Measurements from ENCODE around the gene PAQR6. TPM values are rescaled to one million over a fixed set of nuclear protein-coding genes. Genes with fewer than 3 reads are reported as not detected.

PAQR6 gene
- total and polyA plus RNA-seq, 2 of the 8 experiments (the other 6 are each of a cell fraction or from before 2014, with no cell fraction given): 7.1 to 11.3 TPM

DNA sequence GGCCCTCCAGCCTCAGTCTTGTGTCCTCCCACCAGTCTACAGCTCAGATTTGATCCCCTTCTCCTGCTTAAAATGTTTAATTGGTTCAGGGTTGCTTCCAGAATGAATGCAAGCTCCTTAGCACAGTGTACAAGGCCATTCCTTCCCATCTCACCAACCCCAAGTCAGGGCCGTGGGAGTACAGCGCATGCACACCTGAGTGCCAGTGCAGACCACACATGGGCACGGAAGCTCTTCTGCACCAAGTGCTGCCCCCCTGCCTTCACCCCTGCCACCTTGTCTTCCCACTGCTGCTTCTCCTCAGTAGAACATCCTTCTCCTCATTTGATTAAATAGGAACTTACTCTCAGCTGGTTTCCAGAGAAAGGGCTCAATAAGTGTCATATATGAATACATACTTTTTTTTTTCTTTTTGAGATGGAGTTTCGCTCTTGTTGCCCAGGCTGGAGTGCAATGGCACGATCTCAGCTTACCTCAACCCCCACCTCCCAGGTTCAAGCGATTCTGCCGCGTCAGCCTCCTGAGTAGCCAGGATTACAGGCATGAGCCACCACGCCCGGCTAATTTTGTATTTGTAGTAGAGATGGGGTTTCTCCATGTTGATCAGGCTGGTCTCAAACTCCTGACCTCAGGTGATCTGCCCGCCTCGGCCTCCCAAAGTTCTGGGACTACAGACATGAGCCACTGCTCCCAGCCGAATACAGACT lies 25.7 kb downstream of the PAQR6 start:
- TF ChIP-seq SIN3A (conservative IDR thresholded peaks at IDR 0.05 in 1 of 2, IDR thresholded peaks at IDR 0.05 in 1 of 2; ENCODE audit: low read depth in 1 of 2, low read length in 2 of 2): no peak
- TF ChIP-seq CHD2 (IDR thresholded peaks at IDR 0.05; ENCODE audit: low read length): no peak
- TF ChIP-seq KDM1A (IDR thresholded peaks at IDR 0.05; ENCODE audit: borderline replicate concordance, low read length): no peak
- TF ChIP-seq POLR2AphosphoS5 (IDR thresholded peaks at IDR 0.05; ENCODE audit: low read depth, low read length): no peak
- TF ChIP-seq, protein P1, sequence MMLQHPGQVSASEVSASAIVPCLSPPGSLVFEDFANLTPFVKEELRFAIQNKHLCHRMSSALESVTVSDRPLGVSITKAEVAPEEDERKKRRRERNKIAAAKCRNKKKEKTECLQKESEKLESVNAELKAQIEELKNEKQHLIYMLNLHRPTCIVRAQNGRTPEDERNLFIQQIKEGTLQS (IDR thresholded peaks at IDR 0.05; ENCODE audit: insufficient read depth, low read depth, low read length): no peak
- TF ChIP-seq JUND (IDR thresholded peaks at IDR 0.05; ENCODE audit: low read length): no peak
- no peak for TF ChIP-seq NRF1 (IDR thresholded peaks at IDR 0.05; ENCODE audit: low read depth, low read length)
- TF ChIP-seq, protein P2, sequence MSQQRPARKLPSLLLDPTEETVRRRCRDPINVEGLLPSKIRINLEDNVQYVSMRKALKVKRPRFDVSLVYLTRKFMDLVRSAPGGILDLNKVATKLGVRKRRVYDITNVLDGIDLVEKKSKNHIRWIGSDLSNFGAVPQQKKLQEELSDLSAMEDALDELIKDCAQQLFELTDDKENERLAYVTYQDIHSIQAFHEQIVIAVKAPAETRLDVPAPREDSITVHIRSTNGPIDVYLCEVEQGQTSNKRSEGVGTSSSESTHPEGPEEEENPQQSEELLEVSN (IDR thresholded peaks at IDR 0.05): no peak
- TF ChIP-seq EGR1 (IDR thresholded peaks at IDR 0.05; ENCODE audit: borderline replicate concordance, low read depth, low read length): no peak
- TF ChIP-seq TAF7 (optimal IDR thresholded peaks at IDR 0.05; ENCODE audit: borderline replicate concordance, low read depth, low read length): no peak
- TF ChIP-seq HDAC6 (IDR thresholded peaks at IDR 0.05; ENCODE audit: low read depth, low read length): no peak
- no peak overlapping the region for H2BK20ac ChIP-seq (ENCODE audit: low read length)
- H3K79me2 ChIP-seq (ENCODE audit: control insufficient read depth in 1 of 2, insufficient read depth in 2 of 2, low read length in 2 of 2): peaks cover 0 to 20% of the 10 kb centered on the region in 2 experiments; a peak in 2 of 4 replicates
- H4K5ac ChIP-seq (ENCODE audit: insufficient read length, low read depth, low read length): no peak overlapping the region
- no peak overlapping the region for H3K4me3 ChIP-seq (ENCODE audit: extremely low read depth in 1 of 4, insufficient read depth in 2 of 4, low read depth in 3 of 4, low read length in 4 of 4)
- whole genome bisulfite sequencing, 2 experiments (ENCODE audit: extremely low coverage in 1 of 2, insufficient coverage in 1 of 2, insufficient read length in 1 of 2, insufficient replicate concordance in 2 of 2, low coverage in 1 of 2, low lambda C conversion rate in 2 of 2, missing lambda C conversion rate in 1 of 2): 95% methylated on average over 12 of the region's 13 CpGs; no CpG with 5 or more reads in 1 of the 2 experiments
- H3K23me2 ChIP-seq (ENCODE audit: low read depth, low read length): no peaks in the 10 kb centered on the region
- no peak overlapping the region for H2BK12ac ChIP-seq (ENCODE audit: low read depth, low read length)
- no peak overlapping the region for H3K18ac ChIP-seq (ENCODE audit: extremely low read depth, low read length)
- H2BK120ac ChIP-seq (replicated peaks; ENCODE audit: low read depth, low read length): no peak overlapping the region
- H2BK5ac ChIP-seq (ENCODE audit: low read depth, low read length): no peak overlapping the region
- FAIRE-seq: no peak
- H4K8ac ChIP-seq (ENCODE audit: extremely low read depth, insufficient read depth, low read length): no peak overlapping the region
- H3K9me3 ChIP-seq (ENCODE audit: insufficient read depth in 2 of 2, low read depth in 1 of 2, low read length in 1 of 2): no peaks in the 10 kb centered on the region
- CTCF ChIA-PET (ENCODE audit: partially characterized antibody): interaction anchor here (0.7 to 47.2 kb wide), 5 partner anchors 9 to 82 kb away, joined by 3 to 1265 read pairs (median 3); partner anchors contain the start of genes PMF1 and SEMA4A
- no peak overlapping the region for H2AK5ac ChIP-seq (ENCODE audit: low read depth, low read length)
- peaks cover 15% of the 10 kb centered on the region; the same call in 1 of the 2 replicates for H3K79me1 ChIP-seq (ENCODE audit: low read depth, low read length)
- no peak overlapping the region for H4K91ac ChIP-seq (replicated peaks; ENCODE audit: insufficient read length, low read length)
- H2BK15ac ChIP-seq (ENCODE audit: low read length): no peak overlapping the region
- no peaks in the 10 kb centered on the region for H3K4me1 ChIP-seq (replicated peaks in 1 of 4; ENCODE audit: control insufficient read depth in 3 of 4, insufficient read depth in 4 of 4, low read length in 3 of 4)
- no peak overlapping the region for H3K23ac ChIP-seq (ENCODE audit: insufficient read length)
- H3K9ac ChIP-seq (replicated peaks in 1 of 4; ENCODE audit: extremely low read depth in 1 of 4, low read depth in 3 of 4, low read length in 3 of 4): no peak overlapping the region
- no peak overlapping the region for H3K56ac ChIP-seq (replicated peaks; ENCODE audit: insufficient read length, low read depth, low read length)
- H3K27me3 ChIP-seq (replicated peaks in 1 of 4; ENCODE audit: control insufficient read depth in 3 of 4, extremely low read depth in 1 of 4, insufficient read depth in 3 of 4, low read length in 3 of 4): no peaks in the 10 kb centered on the region
- no peak for DNase-seq (ENCODE audit: low read depth in 1 of 2, low spot score in 2 of 2)
- peaks cover 8 to 29% (median 15%) of the 10 kb centered on the region in 4 experiments for H3K36me3 ChIP-seq (ENCODE audit: control insufficient read depth in 2 of 4, insufficient read depth in 4 of 4, low read length in 3 of 4)
- H3K4ac ChIP-seq (replicated peaks; ENCODE audit: insufficient read length, low read depth, low read length): no peak overlapping the region
- H4K20me1 ChIP-seq (replicated peaks in 1 of 2; ENCODE audit: control insufficient read depth in 1 of 2, insufficient read depth in 2 of 2, low read length in 2 of 2): peaks cover 0 to 5% of the 10 kb centered on the region in 2 experiments
- no peak overlapping the region for H3K4me2 ChIP-seq (ENCODE audit: insufficient read depth in 1 of 2, low read depth in 2 of 2, low read length in 2 of 2)
- H3K14ac ChIP-seq (ENCODE audit: insufficient read length): no peak overlapping the region
- no peak overlapping the region for H2AFZ ChIP-seq (ENCODE audit: low read length)
- H3K27ac ChIP-seq (ENCODE audit: low read depth, low read length): no peak overlapping the region
- POLR2A ChIA-PET (ENCODE audit: partially characterized antibody): interaction anchor here (1.1 to 6.6 kb wide), 2 partner anchors 9 to 13 kb away, joined by 6 to 49 read pairs; partner anchors contain the start of gene PMF1
